IPS-NIHi7 (cell line): ENCODE measurements around the gene BICD1.

ENCODE experiments used
- DNase-seq: peaks from one replicate; pipeline ENCODE4 v3.0.0; 2012; ENCODE audit warnings: mixed read lengths; ENCODE audit errors: extremely low spot score

BICD1 gene

GRCh38 chr12:32344047-32344446 lies 237.4 kb downstream of the BICD1 start:
- DNase-seq = peak; percentile 36

- no peak for DNase-seq
Measured at GRCh38 chr12:32353540-32353939, 246.9 kb downstream of the BICD1 start.

GRCh38 chr12:32357601-32358249 lies 251.1 kb downstream of the BICD1 start:
- DNase-seq = no peak

GRCh38 chr12:32360956-32361355 lies 254.3 kb downstream of the BICD1 start:
- no peak for DNase-seq

- DNase-seq = no peak
Measured at GRCh38 chr12:32362892-32363291, 256.2 kb downstream of the BICD1 start.

- DNase-seq = peak; percentile 69
Measured at GRCh38 chr12:32365473-32366064, 258.9 kb downstream of the BICD1 start.

- no peak for DNase-seq
Measured at GRCh38 chr12:32366714-32367113, 260.1 kb downstream of the BICD1 start.

GRCh38 chr12:32367381-32367780 lies 260.7 kb downstream of the BICD1 start:
- DNase-seq = no peak

- no peak for DNase-seq
Measured at GRCh38 chr12:32369202-32369601, 262.6 kb downstream of the BICD1 start.

- DNase-seq = no peak
Measured at GRCh38 chr12:32377344-32378055, 270.9 kb downstream of the BICD1 start.

GRCh38 chr12:32379213-32379612 lies 272.6 kb downstream of the BICD1 start:
- DNase-seq = no peak

- no peak for DNase-seq
Measured at GRCh38 chr12:32379667-32380066, 273.0 kb downstream of the BICD1 start.

- no peak for DNase-seq
Measured at GRCh38 chr12:32382226-32382625, 275.6 kb downstream of the BICD1 start.

GRCh38 chr12:32390572-32391219 lies 284.0 kb downstream of the BICD1 start:
- DNase-seq = no peak

GRCh38 chr12:32395026-32395425 lies 288.4 kb downstream of the BICD1 start:
- DNase-seq = no peak

GRCh38 chr12:32397696-32398095 lies 291.0 kb downstream of the BICD1 start:
- peak; percentile 35 for DNase-seq

- DNase-seq = no peak
Measured at GRCh38 chr12:32398181-32398580, 291.5 kb downstream of the BICD1 start.

GRCh38 chr12:32398816-32399369 lies 292.2 kb downstream of the BICD1 start:
- no peak for DNase-seq

- DNase-seq = peak; percentile 84
Measured at GRCh38 chr12:32399370-32400113, 292.9 kb downstream of the BICD1 start, which contains the start of gene FGD4. Gene FGD4 (plus strand): TSS chr12:32399558.

GRCh38 chr12:32400114-32400672 lies 293.5 kb downstream of the BICD1 start:
- peak; percentile 57 for DNase-seq

- no peak for DNase-seq
Measured at GRCh38 chr12:32400866-32401265, 294.2 kb downstream of the BICD1 start.
